Neural crest cell (in vitro differentiated cells): ENCODE data around the gene PPL. TPM values are rescaled to one million over a fixed set of nuclear protein-coding genes. Genes with fewer than 3 reads are reported as not detected.

Experiments
- DNase-seq: peaks from one replicate; pipeline ENCODE4 v3.0.0; 2021; ENCODE audit warnings: low read depth, mixed read lengths, low spot score
- H3K27ac Mint-ChIP-seq: one replicate; pipeline ENCODE4 v1.8.0; 2021; ENCODE audit warnings: mild to moderate bottlenecking, mixed read lengths; ENCODE audit not compliant: unreplicated experiment
- H3K27me3 Mint-ChIP-seq: 2 replicates; pipeline ENCODE4 v1.8.0; 2021; ENCODE audit warnings: low read depth, mild to moderate bottlenecking, mixed read lengths
- H3K36me3 Mint-ChIP-seq: 2 replicates; pipeline ENCODE4 v1.8.0; 2021; ENCODE audit warnings: low read depth, mild to moderate bottlenecking, mixed read lengths
- H3K4me1 Mint-ChIP-seq: 2 replicates; pipeline ENCODE4 v1.8.0; 2021; ENCODE audit warnings: mixed read lengths
- H3K4me3 Mint-ChIP-seq: one replicate; pipeline ENCODE4 v1.8.0; 2021; ENCODE audit warnings: mild to moderate bottlenecking, mixed read lengths
- H3K9me3 Mint-ChIP-seq: 2 replicates; pipeline ENCODE4 v1.8.0; 2021; ENCODE audit warnings: mixed read lengths
- total RNA-seq: library from RNA; stranded (reverse); gene quantifications from 2 replicates; pipeline ENCODE4 v1.2.1, GENCODE V29; 2021
- TF ChIP-seq, protein P1 (sequence below): fragments of 200-600 bp; sonication (generic); conservative IDR thresholded peaks from 2 replicates; pipeline ENCODE4 v1.5.0; 2021; ENCODE audit warnings: antibody characterized with exemption, mild to moderate bottlenecking

The PPL gene
- total RNA-seq, 1 donor from 2014 or later: 0.26 TPM

DNA sequence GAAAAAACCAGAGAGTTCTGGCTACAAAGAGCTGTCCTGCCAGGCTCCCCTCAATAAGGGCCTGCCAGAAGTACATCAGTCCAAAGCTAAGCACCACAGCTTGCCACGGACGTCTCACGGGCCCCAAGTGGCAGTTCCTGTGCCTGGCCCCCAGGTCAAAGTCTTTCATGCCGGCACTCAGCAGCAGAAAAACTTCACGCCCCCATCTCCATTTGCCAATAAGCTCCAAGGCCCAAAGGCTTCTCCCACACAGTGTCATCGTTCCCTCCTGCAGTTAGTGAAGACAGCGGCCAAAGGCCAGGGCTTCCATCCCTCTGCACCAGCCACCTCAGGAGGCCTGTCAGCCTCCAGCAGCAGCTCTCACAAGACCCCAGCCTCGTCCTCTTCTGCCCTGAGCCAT lies 62.3 kb downstream of the PPL start:
- DNase-seq: no peak
- TF ChIP-seq, protein P1, sequence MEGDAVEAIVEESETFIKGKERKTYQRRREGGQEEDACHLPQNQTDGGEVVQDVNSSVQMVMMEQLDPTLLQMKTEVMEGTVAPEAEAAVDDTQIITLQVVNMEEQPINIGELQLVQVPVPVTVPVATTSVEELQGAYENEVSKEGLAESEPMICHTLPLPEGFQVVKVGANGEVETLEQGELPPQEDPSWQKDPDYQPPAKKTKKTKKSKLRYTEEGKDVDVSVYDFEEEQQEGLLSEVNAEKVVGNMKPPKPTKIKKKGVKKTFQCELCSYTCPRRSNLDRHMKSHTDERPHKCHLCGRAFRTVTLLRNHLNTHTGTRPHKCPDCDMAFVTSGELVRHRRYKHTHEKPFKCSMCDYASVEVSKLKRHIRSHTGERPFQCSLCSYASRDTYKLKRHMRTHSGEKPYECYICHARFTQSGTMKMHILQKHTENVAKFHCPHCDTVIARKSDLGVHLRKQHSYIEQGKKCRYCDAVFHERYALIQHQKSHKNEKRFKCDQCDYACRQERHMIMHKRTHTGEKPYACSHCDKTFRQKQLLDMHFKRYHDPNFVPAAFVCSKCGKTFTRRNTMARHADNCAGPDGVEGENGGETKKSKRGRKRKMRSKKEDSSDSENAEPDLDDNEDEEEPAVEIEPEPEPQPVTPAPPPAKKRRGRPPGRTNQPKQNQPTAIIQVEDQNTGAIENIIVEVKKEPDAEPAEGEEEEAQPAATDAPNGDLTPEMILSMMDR: no peak
- no peaks in the 10 kb centered on the region for H3K27me3 Mint-ChIP-seq
- H3K4me1 Mint-ChIP-seq: no peaks in the 10 kb centered on the region
- peaks cover 7% of the 10 kb centered on the region for H3K36me3 Mint-ChIP-seq
- H3K4me3 Mint-ChIP-seq: no peak overlapping the region
- H3K27ac Mint-ChIP-seq: no peak overlapping the region
- no peaks in the 10 kb centered on the region for H3K9me3 Mint-ChIP-seq

DNA sequence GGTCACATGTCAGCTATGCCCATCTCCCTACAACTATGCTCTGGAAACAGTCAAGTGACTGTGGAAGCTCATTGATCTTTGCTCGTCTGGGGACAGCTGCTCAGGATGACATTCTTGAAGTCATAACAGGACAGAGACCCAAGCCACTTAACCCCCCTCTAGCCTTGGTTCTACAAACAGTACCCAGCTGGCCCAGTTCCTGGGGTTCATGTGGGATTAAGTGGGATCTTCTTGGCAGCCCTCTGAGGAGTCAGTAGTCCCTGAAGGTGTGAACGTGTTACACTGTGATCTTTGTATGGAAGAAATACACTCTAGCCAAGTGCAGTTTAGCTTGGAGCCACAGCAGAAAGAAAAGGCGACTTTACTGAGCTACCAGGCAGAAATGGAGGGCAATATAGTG lies 63.9 kb downstream of the PPL start:
- no peaks in the 10 kb centered on the region for H3K4me1 Mint-ChIP-seq
- TF ChIP-seq, protein P1: no peak
- H3K36me3 Mint-ChIP-seq: peaks cover 13% of the 10 kb centered on the region
- no peak overlapping the region for H3K4me3 Mint-ChIP-seq
- no peak for DNase-seq
- H3K27ac Mint-ChIP-seq: no peak overlapping the region
- H3K27me3 Mint-ChIP-seq: no peaks in the 10 kb centered on the region
- no peaks in the 10 kb centered on the region for H3K9me3 Mint-ChIP-seq

DNA sequence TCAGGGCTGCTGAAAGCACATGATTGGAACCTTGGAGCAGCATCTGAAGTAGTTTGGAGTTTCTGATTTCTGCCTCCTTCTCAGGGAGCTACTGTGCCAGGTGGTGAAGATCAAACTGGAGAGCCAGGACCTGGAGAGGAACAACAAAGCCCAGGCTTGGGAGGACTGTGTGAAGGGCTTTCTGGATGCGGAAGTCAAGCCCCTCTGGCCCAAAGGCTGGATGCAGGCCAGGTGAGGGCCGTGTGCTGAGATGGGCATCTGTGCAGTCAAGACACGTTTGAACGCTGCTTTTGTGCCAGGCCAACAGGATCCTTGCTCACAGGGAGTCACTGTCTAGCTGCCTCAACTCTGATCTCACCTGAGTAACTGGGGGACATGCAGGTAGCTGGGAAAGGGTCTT lies 65.9 kb downstream of the PPL start:
- Mint-ChIP-seq H3K27me3 (no peaks in the 10 kb centered on the region), H3K4me1 (no peaks in the 10 kb centered on the region), H3K27ac (no peak overlapping the region), H3K4me3 (no peak overlapping the region), H3K9me3 (no peaks in the 10 kb centered on the region), H3K36me3 (peaks cover 13% of the 10 kb centered on the region)
- TF ChIP-seq, protein P1: no peak
- no peak for DNase-seq

DNA sequence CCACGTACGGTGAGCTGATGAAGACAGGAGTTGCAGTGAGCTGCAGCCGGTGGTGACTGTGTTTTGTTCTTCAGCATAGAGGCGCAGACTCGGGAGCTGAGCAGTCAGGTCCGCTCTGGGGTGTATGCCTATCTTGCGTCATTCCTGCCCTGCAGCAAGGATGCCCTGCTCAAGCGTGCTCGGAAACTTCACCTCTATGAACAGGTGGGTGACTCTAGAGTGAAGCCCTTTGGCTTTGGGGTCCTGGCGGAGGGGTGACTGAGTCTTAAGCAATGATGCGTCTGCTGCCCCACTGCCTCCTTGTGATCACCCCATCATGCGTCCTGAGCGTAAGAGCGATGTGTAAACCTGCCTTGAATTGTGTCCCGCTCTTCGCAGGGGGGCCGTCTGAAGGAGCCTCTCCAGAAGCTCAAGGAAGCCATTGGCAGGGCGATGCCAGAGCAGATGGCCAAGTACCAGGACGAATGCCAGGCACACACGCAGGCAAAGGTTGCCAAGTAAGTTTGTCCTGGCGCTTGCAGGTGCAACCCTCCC lies 66.7 kb downstream of the PPL start:
- H3K27ac Mint-ChIP-seq: no peak overlapping the region
- no peak overlapping the region for H3K4me3 Mint-ChIP-seq
- no peaks in the 10 kb centered on the region for H3K4me1 Mint-ChIP-seq
- peaks cover 13% of the 10 kb centered on the region for H3K36me3 Mint-ChIP-seq
- no peak for DNase-seq
- H3K9me3 Mint-ChIP-seq: no peaks in the 10 kb centered on the region
- H3K27me3 Mint-ChIP-seq: no peaks in the 10 kb centered on the region
- TF ChIP-seq, protein P1: no peak

DNA sequence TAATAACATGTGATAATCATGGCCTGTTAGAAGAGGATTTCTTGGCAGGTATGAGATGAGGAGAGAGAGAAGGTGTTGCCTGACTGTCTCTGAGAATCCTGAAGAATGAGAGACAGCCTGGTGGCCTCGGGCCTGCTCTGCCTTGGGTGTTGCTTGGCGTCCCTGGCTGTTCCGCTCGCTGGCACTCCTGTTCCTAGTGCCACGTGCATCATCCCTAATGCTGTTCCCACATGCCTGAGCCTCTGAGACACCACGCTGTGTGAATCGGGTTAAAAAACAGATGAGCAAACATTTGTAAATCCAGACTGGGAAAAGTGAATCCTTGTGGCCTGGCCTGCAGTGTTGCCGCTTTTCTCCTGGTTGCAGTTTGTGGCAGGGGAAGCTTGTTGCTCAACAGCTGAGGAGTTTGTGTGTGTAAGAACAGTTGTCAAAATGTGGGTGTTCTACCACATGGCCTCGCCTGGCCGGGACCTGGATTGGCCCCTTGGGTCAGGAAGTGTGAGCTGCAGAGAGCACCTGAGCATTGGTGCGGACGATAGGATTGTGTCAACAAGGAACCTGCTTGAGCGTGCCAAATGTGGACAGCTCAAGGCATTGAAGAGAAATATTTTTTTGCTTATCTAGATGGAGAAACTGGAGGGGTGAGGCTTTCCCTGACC lies 67.7 kb downstream of the PPL start:
- Mint-ChIP-seq H3K4me1 (no peaks in the 10 kb centered on the region), H3K27me3 (no peaks in the 10 kb centered on the region), H3K27ac (peak overlapping the region; percentile 59), H3K9me3 (no peaks in the 10 kb centered on the region), H3K36me3 (peaks cover 13% of the 10 kb centered on the region), H3K4me3 (no peak overlapping the region)
- DNase-seq: no peak
- TF ChIP-seq, protein P1: no peak
